NCI-H226 (cell line): ENCODE data around the gene USP17L10.
"Not testable (repeated sequence)": the region's sequence is repeated elsewhere in the genome, so short reads cannot be mapped to it uniquely, and the experiment has no call there.

Experiments used
- DNase-seq: peaks from one replicate; pipeline ENCODE4 v3.0.0-alpha.2; 2015

Gene USP17L10, protein sequence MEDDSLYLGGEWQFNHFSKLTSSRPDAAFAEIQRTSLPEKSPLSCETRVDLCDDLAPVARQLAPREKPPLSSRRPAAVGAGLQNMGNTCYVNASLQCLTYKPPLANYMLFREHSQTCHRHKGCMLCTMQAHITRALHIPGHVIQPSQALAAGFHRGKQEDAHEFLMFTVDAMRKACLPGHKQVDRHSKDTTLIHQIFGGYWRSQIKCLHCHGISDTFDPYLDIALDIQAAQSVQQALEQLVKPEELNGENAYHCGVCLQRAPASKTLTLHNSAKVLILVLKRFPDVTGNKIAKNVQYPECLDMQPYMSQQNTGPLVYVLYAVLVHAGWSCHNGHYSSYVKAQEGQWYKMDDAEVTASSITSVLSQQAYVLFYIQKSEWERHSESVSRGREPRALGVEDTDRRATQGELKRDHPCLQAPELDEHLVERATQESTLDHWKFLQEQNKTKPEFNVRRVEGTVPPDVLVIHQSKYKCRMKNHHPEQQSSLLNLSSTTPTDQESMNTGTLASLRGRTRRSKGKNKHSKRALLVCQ

GRCh38 chr4:9210357-9210756 is at the start of gene USP17L10:
Gene USP17L10, plus strand, starts transcription at chr4:9210657. Its CDS starts 0 bp downstream, at chr4:9210657.
- not testable (repeated sequence) for DNase-seq

GRCh38 chr4:9165990-9166389 is 44.5 kb upstream of the USP17L10 start:
- DNase-seq: not testable (repeated sequence)

DNA sequence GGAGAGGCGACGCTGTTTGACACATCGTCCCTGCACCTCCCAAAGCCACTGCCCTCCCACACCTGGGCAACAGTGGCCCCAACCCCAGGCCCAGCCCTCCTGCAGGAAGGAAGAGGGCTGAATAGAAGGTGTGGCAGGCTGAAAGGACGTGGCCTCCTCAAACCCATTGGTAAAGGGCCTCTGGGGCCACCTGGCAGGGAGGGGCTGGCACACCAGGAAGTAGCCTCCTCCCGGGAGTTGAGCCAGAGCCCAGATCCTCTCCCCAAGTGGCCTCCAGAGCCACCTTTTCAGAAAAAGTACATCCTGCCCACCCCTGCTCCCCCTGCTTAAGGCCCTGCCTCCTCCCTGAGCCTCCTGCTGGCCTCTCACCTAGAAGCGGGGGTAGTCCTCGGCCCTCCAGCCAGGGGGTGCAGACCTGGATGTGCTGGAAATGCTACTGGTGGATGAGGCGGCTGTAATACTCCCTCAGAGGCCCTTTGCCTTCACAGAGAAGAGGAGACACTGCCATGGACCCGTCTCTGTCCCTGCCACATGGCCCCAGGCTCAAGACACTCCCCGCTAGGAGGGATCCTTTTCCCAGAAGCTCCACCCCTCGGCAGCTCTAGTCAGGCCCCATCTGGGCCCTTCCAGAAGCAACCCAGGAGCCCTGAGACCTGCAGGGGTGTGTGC is 40.5 kb upstream of the USP17L10 start, which contains the start of gene FAM90A26:
Gene FAM90A26, plus strand, starts transcription at position 619 of the 669 bp plus-strand sequence. CDS start 2,764 bp downstream, outside the sequence.
- DNase-seq: not testable (repeated sequence)

GRCh38 chr4:9214701-9215100 is 4.2 kb downstream of the USP17L10 start:
- DNase-seq: not testable (repeated sequence)

- not testable (repeated sequence) for DNase-seq
Observed at GRCh38 chr4:9215105-9215504, 4.6 kb downstream of the USP17L10 start, which contains the start of gene USP17L11. Gene USP17L11, plus strand, starts transcription at chr4:9215405. Its CDS starts 0 bp downstream, at chr4:9215405.

- not testable (repeated sequence) for DNase-seq
Observed at GRCh38 chr4:9219852-9220251, 9.4 kb downstream of the USP17L10 start, which contains the start of gene USP17L12. Gene USP17L12, plus strand, starts transcription at chr4:9220152. Its CDS starts 0 bp downstream, at chr4:9220152.

DNA sequence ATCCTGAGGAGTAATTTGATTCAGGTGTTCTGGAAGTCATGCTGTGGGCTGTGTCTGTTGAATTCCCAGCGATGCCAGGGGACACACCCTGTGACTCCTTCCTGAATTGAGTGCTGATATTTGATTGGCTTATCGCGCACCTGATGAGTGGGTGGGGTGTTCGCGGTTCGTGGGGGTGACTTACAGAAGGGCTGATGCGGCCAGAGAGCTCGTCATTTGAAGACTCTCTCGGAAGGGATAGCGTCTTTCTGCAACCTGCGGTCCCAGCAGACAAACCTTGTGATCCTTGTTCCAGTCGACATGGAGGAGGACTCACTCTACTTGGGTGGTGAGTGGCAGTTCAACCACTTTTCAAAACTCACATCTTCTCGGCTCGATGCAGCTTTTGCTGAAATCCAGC is 14.1 kb downstream of the USP17L10 start, which contains the start of gene USP17L13:
Gene USP17L13, plus strand, starts transcription at position 301 of the 400 bp plus-strand sequence. Its CDS starts 0 bp downstream, at position 301.
- not testable (repeated sequence) for DNase-seq

DNA sequence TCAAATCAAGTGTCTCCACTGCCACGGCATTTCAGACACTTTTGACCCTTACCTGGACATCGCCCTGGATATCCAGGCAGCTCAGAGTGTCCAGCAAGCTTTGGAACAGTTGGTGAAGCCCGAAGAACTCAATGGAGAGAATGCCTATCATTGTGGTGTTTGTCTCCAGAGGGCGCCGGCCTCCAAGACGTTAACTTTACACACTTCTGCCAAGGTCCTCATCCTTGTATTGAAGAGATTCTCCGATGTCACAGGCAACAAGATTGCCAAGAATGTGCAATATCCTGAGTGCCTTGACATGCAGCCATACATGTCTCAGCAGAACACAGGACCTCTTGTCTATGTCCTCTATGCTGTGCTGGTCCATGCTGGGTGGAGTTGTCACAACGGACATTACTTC is 19.8 kb downstream of the USP17L10 start:
- not testable (repeated sequence) for DNase-seq

- not testable (repeated sequence) for DNase-seq
Observed at GRCh38 chr4:9234085-9234484, 23.6 kb downstream of the USP17L10 start, which contains the start of gene USP17L15. Gene USP17L15, plus strand, starts transcription at chr4:9234385. Its CDS starts 0 bp downstream, at chr4:9234385.

DNA sequence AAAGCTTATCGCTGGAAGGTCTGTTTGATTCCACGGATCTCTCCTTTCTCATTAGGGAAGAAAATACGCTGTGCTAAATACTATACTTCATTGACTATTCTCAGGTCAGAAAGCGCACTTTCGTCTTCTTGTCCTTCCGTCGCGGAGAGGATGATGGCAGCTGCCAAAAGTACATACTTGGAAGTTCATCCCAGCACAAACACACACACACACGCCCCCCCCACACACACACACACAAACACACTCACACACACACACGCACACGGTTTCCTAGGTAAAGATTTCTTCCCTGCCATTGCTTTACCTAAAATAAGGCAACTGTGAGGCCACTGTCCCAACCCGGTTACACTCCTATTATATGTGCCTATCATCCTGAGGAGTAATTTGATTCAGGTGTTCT is 28.0 kb downstream of the USP17L10 start:
- DNase-seq: not testable (repeated sequence)

- DNase-seq: not testable (repeated sequence)
Observed at GRCh38 chr4:9243579-9243978, 33.1 kb downstream of the USP17L10 start, which contains the start of gene USP17L17. Gene USP17L17, plus strand, starts transcription at chr4:9243879. Its CDS starts 0 bp downstream, at chr4:9243879.

DNA sequence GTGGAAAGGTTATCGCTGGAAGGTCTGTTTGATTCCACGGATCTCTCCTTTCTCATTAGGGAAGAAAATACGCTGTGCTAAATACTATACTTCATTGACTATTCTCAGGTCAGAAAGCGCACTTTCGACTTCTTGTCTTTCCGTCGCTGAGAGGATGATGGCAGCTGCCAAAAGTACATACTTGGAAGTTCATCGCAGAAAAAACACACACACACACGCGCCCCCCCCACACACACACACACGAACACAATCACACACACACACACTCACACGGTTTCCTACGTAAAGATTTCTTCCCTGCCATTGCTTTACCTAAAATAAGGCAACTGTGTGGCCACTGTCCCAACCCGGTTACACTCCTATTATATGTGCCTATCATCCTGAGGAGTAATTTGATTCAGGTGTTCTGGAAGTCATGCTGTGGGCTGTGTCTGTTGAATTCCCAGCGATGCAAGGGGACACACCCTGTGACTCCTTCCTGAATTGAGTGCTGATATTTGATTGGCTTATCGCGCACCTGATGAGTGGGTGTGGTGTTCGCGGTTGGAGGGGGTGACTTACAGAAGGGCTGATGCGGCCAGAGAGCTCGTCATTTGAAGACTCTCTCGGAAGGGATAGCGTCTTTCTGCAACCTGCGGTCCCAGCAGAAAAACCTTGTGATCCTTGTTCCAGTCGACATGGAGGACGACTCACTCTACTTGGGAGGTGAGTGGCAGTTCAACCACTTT is 37.7 kb downstream of the USP17L10 start, which contains the start of gene USP17L18:
Gene USP17L18, plus strand, starts transcription at position 678 of the 728 bp plus-strand sequence. Its CDS starts 0 bp downstream, at position 678.
- DNase-seq: not testable (repeated sequence)

DNA sequence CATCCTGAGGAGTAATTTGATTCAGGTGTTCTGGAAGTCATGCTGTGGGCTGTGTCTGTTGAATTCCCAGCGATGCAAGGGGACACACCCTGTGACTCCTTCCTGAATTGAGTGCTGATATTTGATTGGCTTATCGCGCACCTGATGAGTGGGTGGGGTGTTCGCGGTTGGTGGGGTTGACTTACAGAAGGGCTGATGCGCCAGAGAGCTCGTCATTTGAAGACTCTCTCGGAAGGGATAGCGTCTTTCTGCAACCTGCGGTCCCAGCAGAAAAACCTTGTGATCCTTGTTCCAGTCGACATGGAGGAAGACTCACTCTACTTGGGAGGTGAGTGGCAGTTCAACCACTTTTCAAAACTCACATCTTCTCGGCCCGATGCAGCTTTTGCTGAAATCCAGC is 42.6 kb downstream of the USP17L10 start, which contains the start of gene USP17L19:
Gene USP17L19, plus strand, starts transcription at position 301 of the 400 bp plus-strand sequence. Its CDS starts 0 bp downstream, at position 301.
- not testable (repeated sequence) for DNase-seq

DNA sequence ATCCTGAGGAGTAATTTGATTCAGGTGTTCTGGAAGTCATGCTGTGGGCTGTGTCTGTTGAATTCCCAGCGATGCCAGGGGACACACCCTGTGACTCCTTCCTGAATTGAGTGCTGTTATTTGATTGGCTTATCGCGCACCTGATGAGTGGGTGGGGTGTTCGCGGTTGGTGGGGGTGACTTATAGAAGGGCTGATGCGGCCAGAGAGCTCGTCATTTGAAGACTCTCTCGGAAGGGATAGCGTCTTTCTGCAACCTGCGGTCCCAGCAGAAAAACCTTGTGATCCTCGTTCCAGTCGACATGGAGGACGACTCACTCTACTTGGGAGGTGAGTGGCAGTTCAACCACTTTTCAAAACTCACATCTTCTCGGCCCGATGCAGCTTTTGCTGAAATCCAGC is 47.4 kb downstream of the USP17L10 start, which contains the start of gene USP17L20:
Gene USP17L20, plus strand, starts transcription at position 301 of the 400 bp plus-strand sequence. Its CDS starts 0 bp downstream, at position 301.
- DNase-seq: not testable (repeated sequence)
